Thoracic aorta (tissue), 2 donors: ENCODE results near the gene PARD3. TPM values are rescaled to one million over a fixed set of nuclear protein-coding genes. Genes with fewer than 3 reads are reported as not detected.

Experiments used
- ATAC-seq: fragments of 150-250 bp; one replicate; pipeline ENCODE4 v1.8.0; 2017; ENCODE audit warnings: low read depth; ENCODE audit not compliant: insufficient number of reproducible peaks, low FRiP score
- DNase-seq: peaks from one replicate; pipeline ENCODE4 v3.0.0-alpha.2; 2020; ENCODE audit warnings: low spot score
- H3K27ac ChIP-seq, 2 donors: fragments of 200-600 bp; sonication (generic); 1 replicate in 1 of 2; 2 replicates in 1 of 2; pipeline ENCODE4 v1.5.1; 2016; ENCODE audit warnings: mild to moderate bottlenecking in 2 of 2, moderate library complexity in 2 of 2
- H3K27me3 ChIP-seq: fragments of 200-600 bp; sonication (generic); replicated peaks from 2 replicates; pipeline ENCODE4 v1.6.0; 2016; ENCODE audit warnings: mild to moderate bottlenecking; ENCODE audit not compliant: insufficient read depth
- H3K36me3 ChIP-seq: fragments of 200-600 bp; sonication (generic); one replicate; pipeline ENCODE4 v1.5.1; 2016
- H3K4me1 ChIP-seq, 2 donors: fragments of 200-600 bp; sonication (generic); 1 replicate in 1 of 2; 2 replicates in 1 of 2; pipeline versions ENCODE4 v1.5.1 to v1.6.0; 2016; ENCODE audit warnings: low read depth in 2 of 2, mild to moderate bottlenecking in 1 of 2; ENCODE audit not compliant: control insufficient read depth in 1 of 2
- H3K4me3 ChIP-seq: fragments of 200-600 bp; sonication (generic); 2 replicates; pipeline ENCODE4 v1.5.1; 2016; ENCODE audit warnings: mild to moderate bottlenecking
- H3K9me3 ChIP-seq: fragments of 200-600 bp; sonication (generic); 2 replicates; pipeline ENCODE4 v1.5.1; 2016
- total RNA-seq, 2 donors: library from RNA; depleted of rRNA; stranded (reverse); fragments of >200 nt; gene quantifications; one replicate each; pipeline versions ENCODE4 v1.1.0 to v1.2.3, GENCODE V29; 2016
- TF ChIP-seq, protein P1 (sequence below): fragments of 200-600 bp; sonication (generic); IDR thresholded peaks from one replicate; pipeline ENCODE4 v1.5.1; 2019; ENCODE audit warnings: antibody characterized with exemption

The PARD3 gene
- total RNA-seq, 2 donors from 2014 or later: 16.7 to 34.5 TPM

DNA sequence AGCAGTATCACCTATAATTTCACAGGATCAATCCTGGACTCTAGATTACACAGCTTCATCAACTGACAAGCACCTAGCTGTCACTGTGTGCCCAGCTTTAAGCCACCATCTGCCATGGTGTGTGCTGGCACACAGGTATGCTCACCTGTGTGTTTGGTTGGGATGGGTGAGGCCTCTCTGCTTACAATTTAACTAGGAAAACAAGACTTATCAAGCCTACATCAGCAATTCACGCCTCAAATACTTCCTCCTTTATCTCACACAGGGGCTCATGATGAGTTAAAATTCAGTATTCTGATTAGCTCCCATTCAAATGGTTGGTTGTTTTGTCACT lies 608.2 kb downstream of the PARD3 start:
- H3K27ac ChIP-seq: no peak overlapping the region
- no peak for ATAC-seq
- DNase-seq: no peak
- TF ChIP-seq, protein P1, sequence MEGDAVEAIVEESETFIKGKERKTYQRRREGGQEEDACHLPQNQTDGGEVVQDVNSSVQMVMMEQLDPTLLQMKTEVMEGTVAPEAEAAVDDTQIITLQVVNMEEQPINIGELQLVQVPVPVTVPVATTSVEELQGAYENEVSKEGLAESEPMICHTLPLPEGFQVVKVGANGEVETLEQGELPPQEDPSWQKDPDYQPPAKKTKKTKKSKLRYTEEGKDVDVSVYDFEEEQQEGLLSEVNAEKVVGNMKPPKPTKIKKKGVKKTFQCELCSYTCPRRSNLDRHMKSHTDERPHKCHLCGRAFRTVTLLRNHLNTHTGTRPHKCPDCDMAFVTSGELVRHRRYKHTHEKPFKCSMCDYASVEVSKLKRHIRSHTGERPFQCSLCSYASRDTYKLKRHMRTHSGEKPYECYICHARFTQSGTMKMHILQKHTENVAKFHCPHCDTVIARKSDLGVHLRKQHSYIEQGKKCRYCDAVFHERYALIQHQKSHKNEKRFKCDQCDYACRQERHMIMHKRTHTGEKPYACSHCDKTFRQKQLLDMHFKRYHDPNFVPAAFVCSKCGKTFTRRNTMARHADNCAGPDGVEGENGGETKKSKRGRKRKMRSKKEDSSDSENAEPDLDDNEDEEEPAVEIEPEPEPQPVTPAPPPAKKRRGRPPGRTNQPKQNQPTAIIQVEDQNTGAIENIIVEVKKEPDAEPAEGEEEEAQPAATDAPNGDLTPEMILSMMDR: no peak
- H3K36me3 ChIP-seq: no peaks in the 10 kb centered on the region
- no peaks in the 10 kb centered on the region for H3K9me3 ChIP-seq
- H3K4me1 ChIP-seq: no peaks in the 10 kb centered on the region
- H3K4me3 ChIP-seq: no peak overlapping the region
- no peaks in the 10 kb centered on the region for H3K27me3 ChIP-seq

DNA sequence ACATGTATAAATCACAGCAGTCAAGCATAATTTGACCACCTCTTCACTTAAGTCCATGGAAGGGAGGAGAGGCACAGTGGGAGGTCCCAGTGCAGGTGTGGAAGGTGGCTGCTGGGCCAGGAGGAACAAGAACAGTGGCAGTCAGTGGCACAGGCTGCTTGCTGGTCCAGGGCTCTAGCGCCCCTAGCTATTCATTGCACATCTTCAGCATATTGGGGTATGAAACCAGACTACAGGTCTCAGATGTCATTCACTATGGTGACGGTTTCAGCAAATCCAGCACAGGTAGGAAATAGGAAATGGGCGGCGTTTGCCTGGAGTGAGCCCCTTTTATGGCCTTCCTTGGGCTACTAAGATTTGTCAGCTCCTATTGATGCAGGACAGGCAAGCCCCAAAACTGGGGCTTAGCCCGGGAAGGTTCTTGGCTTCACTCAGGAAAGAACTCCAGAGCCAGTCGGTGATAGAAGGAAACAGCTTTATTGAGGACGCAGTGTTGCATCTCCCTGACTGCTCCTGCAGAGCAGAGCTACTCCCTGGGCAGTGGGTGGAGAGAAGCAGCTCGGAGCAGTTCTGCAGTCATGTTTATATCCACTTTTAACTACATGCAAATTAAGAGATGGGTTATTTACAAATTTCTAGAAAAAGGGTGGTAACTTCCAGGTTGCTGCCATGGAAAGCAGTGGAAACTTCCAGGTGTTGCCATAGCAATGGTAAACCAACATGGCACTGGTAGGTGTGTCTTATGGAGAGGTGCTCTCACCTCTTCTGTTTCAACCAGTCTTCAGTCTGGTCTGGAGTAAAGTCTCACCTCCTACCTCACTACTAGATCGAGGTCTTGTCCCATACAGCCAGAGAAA lies 608.8 kb downstream of the PARD3 start:
- DNase-seq (no peak), ATAC-seq (no peak)
- H3K27ac ChIP-seq: no peak overlapping the region
- no peaks in the 10 kb centered on the region for H3K36me3 ChIP-seq
- H3K27me3 ChIP-seq: no peaks in the 10 kb centered on the region
- TF ChIP-seq, protein P1: no peak
- no peaks in the 10 kb centered on the region for H3K9me3 ChIP-seq
- H3K4me3 ChIP-seq: no peak overlapping the region
- no peaks in the 10 kb centered on the region for H3K4me1 ChIP-seq

DNA sequence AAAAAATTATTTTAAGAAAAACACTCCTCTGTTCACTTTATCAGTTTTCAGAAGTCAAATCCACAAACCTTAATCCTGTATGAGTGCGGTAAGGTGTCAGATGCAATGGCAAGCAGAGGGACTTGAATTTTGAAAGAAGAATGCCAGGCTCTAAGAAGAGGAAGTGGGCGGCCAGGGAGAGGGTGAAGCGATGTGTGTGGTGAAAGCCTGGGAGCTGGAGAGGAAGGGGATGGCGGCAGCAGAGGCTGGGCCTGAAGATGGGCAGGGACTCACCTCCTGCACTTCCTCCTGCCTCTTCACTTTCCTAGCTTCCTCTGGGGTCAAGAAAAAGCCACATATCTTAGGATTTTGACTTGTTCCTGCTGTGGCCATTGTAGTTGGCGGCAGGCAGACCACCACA lies 609.6 kb downstream of the PARD3 start:
- no peak for ATAC-seq
- TF ChIP-seq, protein P1: no peak
- Histone ChIP-seq H3K27me3 (no peaks in the 10 kb centered on the region), H3K36me3 (no peaks in the 10 kb centered on the region), H3K4me3 (no peak overlapping the region), H3K27ac (no peak overlapping the region), H3K9me3 (no peaks in the 10 kb centered on the region), H3K4me1 (no peaks in the 10 kb centered on the region)
- no peak for DNase-seq

DNA sequence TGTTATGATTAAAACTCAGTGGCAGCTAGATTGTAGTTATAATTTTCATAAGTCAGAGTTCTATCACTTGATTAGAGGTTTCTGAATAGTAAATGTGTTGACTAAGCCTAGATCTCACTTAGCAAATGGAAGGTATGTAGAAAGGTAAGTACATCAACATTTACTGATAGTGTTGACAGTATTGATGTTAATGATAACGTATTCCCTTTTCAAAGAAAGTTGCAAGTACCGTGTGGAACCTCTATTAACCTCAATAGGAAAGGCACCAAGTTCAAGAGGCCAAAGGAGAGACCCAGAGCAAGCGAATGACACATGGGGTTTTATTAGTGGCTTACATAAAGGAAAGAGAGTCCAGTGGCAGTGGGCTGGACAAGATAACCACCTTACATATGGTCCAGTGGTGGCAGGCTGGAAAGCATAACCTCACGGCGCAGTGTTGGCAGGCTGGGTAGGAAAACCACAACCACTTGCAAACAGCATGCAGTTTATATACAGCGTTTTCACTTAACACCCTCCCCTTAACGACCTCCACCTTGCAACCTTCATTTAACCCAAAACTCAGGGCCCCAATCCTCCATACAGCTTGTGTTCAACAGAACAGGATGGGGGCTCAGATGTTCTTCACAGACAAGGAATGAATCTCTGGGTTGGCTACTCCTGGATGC lies 611.0 kb downstream of the PARD3 start:
- TF ChIP-seq, protein P1: no peak
- Histone ChIP-seq H3K36me3 (no peaks in the 10 kb centered on the region), H3K9me3 (no peaks in the 10 kb centered on the region), H3K27me3 (no peaks in the 10 kb centered on the region), H3K27ac (no peak overlapping the region), H3K4me1 (no peaks in the 10 kb centered on the region), H3K4me3 (no peak overlapping the region)
- no peak for DNase-seq
- ATAC-seq: no peak

DNA sequence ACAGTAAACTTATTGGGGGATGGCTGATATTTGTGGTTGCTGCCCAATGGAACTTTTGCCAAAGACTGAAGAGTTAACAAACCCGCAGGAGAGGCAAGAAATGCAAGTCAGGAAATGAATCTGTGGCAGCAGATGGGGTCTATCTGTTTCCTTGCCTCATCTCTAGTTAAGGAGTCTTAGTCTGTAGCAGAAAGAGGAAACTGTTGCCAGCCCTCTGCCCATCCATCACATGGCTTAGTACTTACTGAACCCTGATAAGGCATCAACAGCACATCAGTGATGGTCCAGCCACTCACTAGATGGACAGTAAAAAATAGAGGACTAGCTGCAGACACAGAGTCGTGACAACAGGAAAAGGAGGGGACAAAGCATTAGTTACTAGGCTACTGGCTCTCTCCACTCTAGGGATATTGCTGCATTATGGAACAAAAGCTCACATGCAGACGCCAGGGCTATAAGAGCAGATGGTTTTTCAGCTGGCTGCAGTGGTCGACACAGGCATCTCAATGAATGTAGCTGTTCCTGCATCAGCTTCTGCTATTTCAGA lies 614.7 kb downstream of the PARD3 start:
- H3K36me3 ChIP-seq: no peaks in the 10 kb centered on the region
- H3K4me1 ChIP-seq: no peaks in the 10 kb centered on the region
- H3K27me3 ChIP-seq: no peaks in the 10 kb centered on the region
- ATAC-seq (no peak), DNase-seq (no peak)
- H3K4me3 ChIP-seq: no peak overlapping the region
- H3K9me3 ChIP-seq: no peaks in the 10 kb centered on the region
- H3K27ac ChIP-seq: no peak overlapping the region
- TF ChIP-seq, protein P1: no peak
